K562 (cell line): ENCODE results near the gene PHF21B. TPM values are rescaled to one million over a fixed set of nuclear protein-coding genes. Genes with fewer than 3 reads are reported as not detected.

Source experiments
- BCLAF1 ChIP-seq, 2 experiments: fragments of 450-650 bp in 1 of 2; IDR thresholded peaks; 2 replicates each; pipeline ENCODE4 v1.6.1; 2011 to 2017; ENCODE audit warnings: low read depth in 2 of 2, antibody characterized with exemption in 1 of 2, borderline replicate concordance in 1 of 2, low read length in 1 of 2, mild to moderate bottlenecking in 1 of 2, mixed read lengths in 1 of 2; ENCODE audit not compliant: control insufficient read depth in 1 of 2
- BRD9 ChIP-seq: fragments of 450-650 bp; IDR thresholded peaks from 2 replicates; pipeline ENCODE4 v1.6.1; 2018; ENCODE audit warnings: low read depth; ENCODE audit not compliant: partially characterized antibody
- E2F3 ChIP-seq: fragments of 250-450 bp; sonication (Bioruptor Pico); IDR thresholded peaks from 2 replicates; pipeline ENCODE4 v1.4.0; 2020; ENCODE audit warnings: mild to moderate bottlenecking
- ERF ChIP-seq: fragments of 450-650 bp; formaldehyde crosslinking; IDR thresholded peaks from 2 replicates; pipeline ENCODE4 v1.4.0; 2020; ENCODE audit warnings: mild to moderate bottlenecking, mixed read lengths
- GABPA ChIP-seq: fragments of 200-800 bp; sonication (Bioruptor generic); conservative IDR thresholded peaks from 2 replicates; pipeline ENCODE4 v1.6.1; 2016; ENCODE audit warnings: low read depth, missing genetic modification characterization, missing compliant biosample characterization
- HMG20A ChIP-seq: fragments of 450-650 bp; formaldehyde crosslinking; conservative IDR thresholded peaks from 2 replicates; pipeline ENCODE4 v1.4.0; 2020; ENCODE audit warnings: mild to moderate bottlenecking, mixed read lengths
- HNRNPUL1 ChIP-seq: fragments of 200-400 bp; formaldehyde crosslinking; IDR thresholded peaks from 2 replicates; pipeline ENCODE4 v1.6.1; 2017; ENCODE audit warnings: low read length
- HSF4 ChIP-seq: fragments of 250-450 bp; sonication (Bioruptor Pico); IDR thresholded peaks from 2 replicates; pipeline ENCODE4 v2.1.2; 2022; ENCODE audit warnings: mild to moderate bottlenecking, moderate library complexity, borderline replicate concordance
- JUND ChIP-seq, 2 experiments: IDR thresholded peaks; 2 replicates in 1 of 2; 3 replicates in 1 of 2; pipeline ENCODE4 v1.6.1; 2011; ENCODE audit warnings: borderline replicate concordance in 2 of 2, low read depth in 2 of 2, low read length in 2 of 2, improper control_type of control experiment in 1 of 2, missing biosample characterization in 1 of 2, missing genetic modification characterization in 1 of 2, missing genetic modification reagents in 1 of 2
- KAT2B ChIP-seq: IDR thresholded peaks from one replicate; pipeline ENCODE4 v1.6.1; 2012; ENCODE audit warnings: low read depth, mild to moderate bottlenecking, control low read depth, inconsistent platforms, low read length, moderate library complexity
- MNT ChIP-seq, 2 experiments: fragments of 450-650 bp; conservative IDR thresholded peaks; 2 replicates each; pipeline ENCODE4 v1.6.1; 2017; ENCODE audit warnings: mild to moderate bottlenecking in 2 of 2, moderate library complexity in 2 of 2
- NCOA4 ChIP-seq: fragments of 450-650 bp; IDR thresholded peaks from 2 replicates; pipeline ENCODE4 v1.6.1; 2018; ENCODE audit warnings: mild to moderate bottlenecking; ENCODE audit not compliant: partially characterized antibody
- NELFE ChIP-seq: IDR thresholded peaks from 2 replicates; pipeline ENCODE4 v1.6.1; 2011; ENCODE audit warnings: mild to moderate bottlenecking; ENCODE audit not compliant: insufficient read depth, insufficient read length
- SMARCC2 ChIP-seq: fragments of 450-650 bp; IDR thresholded peaks from 2 replicates; pipeline ENCODE4 v1.6.1; 2017; ENCODE audit warnings: antibody characterized with exemption, moderate library complexity, mild to moderate bottlenecking, low read depth
- SREBF1 ChIP-seq: fragments of 150-350 bp; IDR thresholded peaks from 2 replicates; pipeline ENCODE4 v1.6.1; 2014; ENCODE audit warnings: antibody characterized with exemption, low read depth, low read length, borderline replicate concordance
- STAG1 ChIP-seq: sonication (generic); formaldehyde crosslinking; IDR thresholded peaks from 2 replicates; pipeline ENCODE4 v1.5.0; 2020; ENCODE audit warnings: missing genetic modification reagents, borderline replicate concordance
- TAF15 ChIP-seq: fragments of 200-400 bp; formaldehyde crosslinking; IDR thresholded peaks from 2 replicates; pipeline ENCODE4 v1.6.1; 2017; ENCODE audit warnings: mild to moderate bottlenecking, low read depth, low read length, moderate library complexity
- TOE1 ChIP-seq, 2 experiments: fragments of 450-650 bp in 1 of 2; sonication (generic) in 1 of 2; formaldehyde crosslinking in 1 of 2; IDR thresholded peaks; 2 replicates each; pipeline versions ENCODE4 v1.7.1 to v1.8.0; 2016 to 2022; ENCODE audit warnings: borderline replicate concordance in 2 of 2, mild to moderate bottlenecking in 2 of 2, antibody characterized with exemption in 1 of 2, inconsistent platforms in 1 of 2, low read depth in 1 of 2, missing genetic modification reagents in 1 of 2, moderate library complexity in 1 of 2
- ZFP1 ChIP-seq: fragments of 450-650 bp; formaldehyde crosslinking; IDR thresholded peaks from 2 replicates; pipeline ENCODE4 v1.4.0; 2020; ENCODE audit warnings: mild to moderate bottlenecking, mixed read lengths
- ZNF165 ChIP-seq: fragments of 250-450 bp; sonication (Bioruptor Pico); IDR thresholded peaks from 2 replicates; pipeline ENCODE4 v1.4.0; 2020; ENCODE audit warnings: borderline replicate concordance
- ZNF212 ChIP-seq: fragments of 450-650 bp; formaldehyde crosslinking; IDR thresholded peaks from 2 replicates; pipeline ENCODE4 v1.4.0; 2020; ENCODE audit warnings: mild to moderate bottlenecking
- ZNF766 ChIP-seq: fragments of 200-800 bp; sonication (Bioruptor generic); conservative IDR thresholded peaks from 2 replicates; pipeline ENCODE4 v1.6.1; 2016; ENCODE audit warnings: missing genetic modification characterization, missing compliant biosample characterization
- polyA plus RNA-seq, 8 experiments: library from polyadenylated mRNA; depleted of rRNA in 4 of 8; stranded (reverse) in 5 of 8; unstranded in 3 of 8; fragments of >200 nt; fragmentation: Nextera tagmentation in 2 of 8; fragmentation: Illumina TruSeq in 1 of 8; extraction: Ambion mirVana in 2 of 8; extraction: Trizol in 1 of 8; gene quantifications; 2 replicates each; pipeline versions ENCODE4 v1.2.1 to v1.2.3, GENCODE V29; 2011 to 2014; ENCODE audit warnings: inconsistent platforms in 1 of 8, missing spikeins in 1 of 8
- total RNA-seq, 7 experiments: library from RNA; depleted of rRNA in 6 of 7; stranded (reverse); fragments of >200 nt in 6 of 7; fragmentation: Illumina TruSeq in 2 of 7; extraction: Trizol in 2 of 7; gene quantifications; 2 replicates each; pipeline versions ENCODE4 v1.2.1 to v1.2.3, GENCODE V29; 2011 to 2021; ENCODE audit warnings: low replicate concordance in 1 of 7

Gene PHF21B
- total and polyA plus RNA-seq, 9 of the 15 experiments (the other 6 are each of a cell fraction or from before 2014, with no cell fraction given), result 0.04 TPM; not detected in 8

GRCh38 chr22:44975427-44976262, 34.2 kb downstream of the PHF21B start (continued):
- TF ChIP-seq BCLAF1 (IDR thresholded peaks at IDR 0.05; ENCODE audit: borderline replicate concordance in 1 of 2, control insufficient read depth in 1 of 2, low read depth in 2 of 2, low read length in 1 of 2) (no peak), ZNF766 (CRISPR knock-in tag) (peak; percentile 82), HSF4 (CRISPR knock-in tag) (no peak), MNT (conservative IDR thresholded peaks at IDR 0.05) (peak in 1 of 2 experiments; percentile 44; a peak in 1 of 4 replicates), HMG20A (CRISPR knock-in tag) (no peak), ZFP1 (CRISPR knock-in tag) (no peak), NCOA4 (no peak), SREBF1 (no peak), ZNF212 (CRISPR knock-in tag) (no peak), NELFE (no peak), TOE1 (IDR thresholded peaks at IDR 0.05; ENCODE audit: borderline replicate concordance) (no peak), TOE1 (CRISPR knock-in tag; IDR thresholded peaks at IDR 0.05; ENCODE audit: borderline replicate concordance, low read depth) (no peak), ZNF165 (CRISPR knock-in tag) (no peak), STAG1 (CRISPR knock-in tag) (peak; percentile 17; the same call in 1 of the 2 replicates), TAF15 (no peak), BRD9 (no peak), E2F3 (no peak), ERF (no peak), GABPA (no peak), HNRNPUL1 (no peak), KAT2B (no peak), SMARCC2 (no peak), JUND (IDR thresholded peaks at IDR 0.05; ENCODE audit: borderline replicate concordance, low read depth, low read length) (0 out of 2 replicates have a peak, but pooled peaks have one; percentile 21), JUND (tag; IDR thresholded peaks at IDR 0.05; ENCODE audit: borderline replicate concordance, low read depth, low read length) (no peak; the same call in 2 of the 3 replicates)
